ENCODE results near the gene MAP3K1. TPM values are rescaled to one million over a fixed set of nuclear protein-coding genes. Genes with fewer than 3 reads are reported as not detected.

The MAP3K1 gene
- total and polyA plus RNA-seq, 2 experiments from 2014 or later = 9.5 to 14.4 TPM

DNA sequence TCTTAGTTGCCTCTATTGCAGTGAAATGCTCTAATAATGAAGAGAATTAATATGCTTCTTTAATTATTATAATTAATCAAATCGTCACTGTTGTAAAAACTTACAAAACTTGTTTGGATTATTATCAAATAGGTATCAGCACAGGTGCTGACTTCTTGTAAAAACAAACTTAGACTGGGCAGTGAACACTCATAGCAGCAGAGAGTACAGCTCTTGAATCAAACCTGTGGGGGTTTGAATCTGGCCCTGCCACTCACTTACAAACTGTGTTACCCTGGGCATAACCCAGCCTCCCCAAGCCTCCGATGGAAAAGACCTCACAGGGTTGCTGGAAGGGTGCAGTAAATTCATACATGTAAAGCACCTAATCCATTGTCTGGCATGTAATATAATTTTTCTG, 35.1 kb downstream of the MAP3K1 start:
- H4K20me1 ChIP-seq (replicated peaks; ENCODE audit: insufficient read depth) = no peaks in the 10 kb centered on the region; the same call in 1 of the 2 replicates
- H3K4me1 Mint-ChIP-seq = peaks cover 41% of the 10 kb centered on the region
- no peaks in the 10 kb centered on the region for H3K27me3 Mint-ChIP-seq (ENCODE audit: insufficient read depth, low read depth, poor library complexity)
- H3K79me2 ChIP-seq (replicated peaks; ENCODE audit: insufficient read depth) = peaks cover 71% of the 10 kb centered on the region
- H3K36me3 ChIP-seq (ENCODE audit: insufficient read depth) = no peaks in the 10 kb centered on the region
- no peak overlapping the region for H3K27ac ChIP-seq (ENCODE audit: low read depth)
- no peak overlapping the region for H3K4me3 Mint-ChIP-seq
- ATAC-seq (no peak), DNase-seq (ENCODE audit: low spot score) (no peak)
- peaks cover 19% of the 10 kb centered on the region for H3K4me1 ChIP-seq (ENCODE audit: insufficient read depth)
- H3K9me2 ChIP-seq (ENCODE audit: insufficient read depth) = no peaks in the 10 kb centered on the region
- H3K36me3 Mint-ChIP-seq (ENCODE audit: low read depth) = no peaks in the 10 kb centered on the region
- TF ChIP-seq POLR2AphosphoS5 (IDR thresholded peaks at IDR 0.05; ENCODE audit: low read depth) (no peak), EZH2phosphoT487 (IDR thresholded peaks at IDR 0.05; ENCODE audit: unreplicated experiment) (no peak), CTCF (conservative IDR thresholded peaks at IDR 0.05; ENCODE audit: low read depth in 2 of 2) (no peak), JUNB (IDR thresholded peaks at IDR 0.05; ENCODE audit: unreplicated experiment) (no peak), EZH2 (IDR thresholded peaks at IDR 0.05; ENCODE audit: low read depth, unreplicated experiment) (no peak), ETS1 (IDR thresholded peaks at IDR 0.05) (no peak), CREB1 (CRISPR knock-in tag; IDR thresholded peaks at IDR 0.05; ENCODE audit: low read depth) (no peak), ZNF114 (CRISPR knock-in tag; IDR thresholded peaks at IDR 0.05) (no peak), ZNF462 (CRISPR knock-in tag; IDR thresholded peaks at IDR 0.05) (no peak), NANOG (IDR thresholded peaks at IDR 0.05; ENCODE audit: borderline replicate concordance) (no peak), ZNF331 (CRISPR knock-in tag; IDR thresholded peaks at IDR 0.05; ENCODE audit: low read depth) (no peak), STAT1 (IDR thresholded peaks at IDR 0.05; ENCODE audit: unreplicated experiment) (no peak)
- TF ChIP-seq, protein P1, sequence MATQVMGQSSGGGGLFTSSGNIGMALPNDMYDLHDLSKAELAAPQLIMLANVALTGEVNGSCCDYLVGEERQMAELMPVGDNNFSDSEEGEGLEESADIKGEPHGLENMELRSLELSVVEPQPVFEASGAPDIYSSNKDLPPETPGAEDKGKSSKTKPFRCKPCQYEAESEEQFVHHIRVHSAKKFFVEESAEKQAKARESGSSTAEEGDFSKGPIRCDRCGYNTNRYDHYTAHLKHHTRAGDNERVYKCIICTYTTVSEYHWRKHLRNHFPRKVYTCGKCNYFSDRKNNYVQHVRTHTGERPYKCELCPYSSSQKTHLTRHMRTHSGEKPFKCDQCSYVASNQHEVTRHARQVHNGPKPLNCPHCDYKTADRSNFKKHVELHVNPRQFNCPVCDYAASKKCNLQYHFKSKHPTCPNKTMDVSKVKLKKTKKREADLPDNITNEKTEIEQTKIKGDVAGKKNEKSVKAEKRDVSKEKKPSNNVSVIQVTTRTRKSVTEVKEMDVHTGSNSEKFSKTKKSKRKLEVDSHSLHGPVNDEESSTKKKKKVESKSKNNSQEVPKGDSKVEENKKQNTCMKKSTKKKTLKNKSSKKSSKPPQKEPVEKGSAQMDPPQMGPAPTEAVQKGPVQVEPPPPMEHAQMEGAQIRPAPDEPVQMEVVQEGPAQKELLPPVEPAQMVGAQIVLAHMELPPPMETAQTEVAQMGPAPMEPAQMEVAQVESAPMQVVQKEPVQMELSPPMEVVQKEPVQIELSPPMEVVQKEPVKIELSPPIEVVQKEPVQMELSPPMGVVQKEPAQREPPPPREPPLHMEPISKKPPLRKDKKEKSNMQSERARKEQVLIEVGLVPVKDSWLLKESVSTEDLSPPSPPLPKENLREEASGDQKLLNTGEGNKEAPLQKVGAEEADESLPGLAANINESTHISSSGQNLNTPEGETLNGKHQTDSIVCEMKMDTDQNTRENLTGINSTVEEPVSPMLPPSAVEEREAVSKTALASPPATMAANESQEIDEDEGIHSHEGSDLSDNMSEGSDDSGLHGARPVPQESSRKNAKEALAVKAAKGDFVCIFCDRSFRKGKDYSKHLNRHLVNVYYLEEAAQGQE (IDR thresholded peaks at IDR 0.05; ENCODE audit: unreplicated experiment) = no peak
- H3K4me3 ChIP-seq = no peak overlapping the region
- no peak overlapping the region for H2AFZ ChIP-seq
- no peak overlapping the region for H3K27ac Mint-ChIP-seq
- no peaks in the 10 kb centered on the region for H3K27me3 ChIP-seq (ENCODE audit: insufficient read depth)
- no peaks in the 10 kb centered on the region for H3K9me3 Mint-ChIP-seq
- H3F3A ChIP-seq (replicated peaks; ENCODE audit: low read depth) = no peaks in the 10 kb centered on the region
- no peak overlapping the region for H3K4me2 ChIP-seq

Data from GM23338 (cell line).